Gastroesophageal sphincter (tissue), 3 donors: ENCODE data around the gene CDR2.

Experiments
- EP300 ChIP-seq: sonication (generic); formaldehyde crosslinking; IDR thresholded peaks from one replicate; pipeline ENCODE4 v1.6.1; 2017; ENCODE audit warnings: antibody characterized with exemption, mild to moderate bottlenecking
- POLR2A ChIP-seq, 2 donors: fragments of 450-650 bp; IDR thresholded peaks; one replicate each; pipeline ENCODE4 v1.6.1; 2017; ENCODE audit warnings: antibody characterized with exemption in 2 of 2, mild to moderate bottlenecking in 2 of 2, moderate library complexity in 1 of 2
- POLR2AphosphoS5 ChIP-seq: sonication (generic); formaldehyde crosslinking; IDR thresholded peaks from one replicate; pipeline ENCODE4 v1.6.1; 2017; ENCODE audit warnings: antibody characterized with exemption
- TF ChIP-seq, protein P1 (sequence below), 4 experiments: fragments of 200-600 bp in 2 of 4; fragments of 450-650 bp in 2 of 4; sonication (generic) in 1 of 4; IDR thresholded peaks; one replicate each; pipeline ENCODE4 v1.5.1; 2017 to 2019; ENCODE audit warnings: antibody characterized with exemption in 4 of 4, mild to moderate bottlenecking in 2 of 4, moderate library complexity in 2 of 4

DNA sequence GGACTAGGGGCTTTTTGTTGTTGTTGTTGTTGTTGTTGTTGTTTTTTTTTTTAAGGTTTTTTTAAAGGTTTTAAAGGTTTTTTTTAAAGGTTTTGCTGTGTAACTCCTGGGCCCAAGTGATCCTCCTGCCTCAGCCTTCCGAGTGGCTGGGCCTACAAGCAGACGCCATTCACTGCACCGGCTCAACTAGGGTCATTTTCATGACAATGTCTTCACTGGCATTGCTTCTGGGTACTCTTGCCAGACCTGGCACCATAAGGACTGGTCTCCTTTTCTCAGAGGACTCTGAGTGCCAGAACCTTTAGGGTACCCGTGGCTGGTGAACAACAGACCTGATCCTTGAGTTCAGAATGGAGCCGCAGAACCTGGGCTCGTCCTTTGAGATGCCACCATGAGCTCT, 56.8 kb downstream of the CDR2 start:
- TF ChIP-seq, protein P1, sequence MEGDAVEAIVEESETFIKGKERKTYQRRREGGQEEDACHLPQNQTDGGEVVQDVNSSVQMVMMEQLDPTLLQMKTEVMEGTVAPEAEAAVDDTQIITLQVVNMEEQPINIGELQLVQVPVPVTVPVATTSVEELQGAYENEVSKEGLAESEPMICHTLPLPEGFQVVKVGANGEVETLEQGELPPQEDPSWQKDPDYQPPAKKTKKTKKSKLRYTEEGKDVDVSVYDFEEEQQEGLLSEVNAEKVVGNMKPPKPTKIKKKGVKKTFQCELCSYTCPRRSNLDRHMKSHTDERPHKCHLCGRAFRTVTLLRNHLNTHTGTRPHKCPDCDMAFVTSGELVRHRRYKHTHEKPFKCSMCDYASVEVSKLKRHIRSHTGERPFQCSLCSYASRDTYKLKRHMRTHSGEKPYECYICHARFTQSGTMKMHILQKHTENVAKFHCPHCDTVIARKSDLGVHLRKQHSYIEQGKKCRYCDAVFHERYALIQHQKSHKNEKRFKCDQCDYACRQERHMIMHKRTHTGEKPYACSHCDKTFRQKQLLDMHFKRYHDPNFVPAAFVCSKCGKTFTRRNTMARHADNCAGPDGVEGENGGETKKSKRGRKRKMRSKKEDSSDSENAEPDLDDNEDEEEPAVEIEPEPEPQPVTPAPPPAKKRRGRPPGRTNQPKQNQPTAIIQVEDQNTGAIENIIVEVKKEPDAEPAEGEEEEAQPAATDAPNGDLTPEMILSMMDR (IDR thresholded peaks at IDR 0.05) = no peak
- TF ChIP-seq POLR2A (IDR thresholded peaks at IDR 0.05) (no peak), EP300 (no peak), POLR2AphosphoS5 (no peak)
